Activated CD4-positive, alpha-beta T cell treated with anti-CD3 and anti-CD28 coated beads, Interleukin-2, amount 10 ng/mL, durations not matched to agents 24 days and 14 days (primary cell): Measurements from ENCODE around the gene CLTCL1. TPM values are rescaled to one million over a fixed set of nuclear protein-coding genes. Genes with fewer than 3 reads are reported as not detected.

Source experiments
- total RNA-seq: library from RNA; stranded (reverse); gene quantifications from 2 replicates; pipeline ENCODE4 v1.2.3, GENCODE V29; 2022

Gene CLTCL1
- total RNA-seq, 1 donor from 2014 or later: 1.3 TPM

Other genes with a start within 250 kb of the CLTCL1 start
- gene DGCR2, start 169.3 kb downstream of the CLTCL1 start, total RNA-seq: 23.8 and 25.5 TPM in 2 replicates
- gene TSSK2, start 160.4 kb downstream of the CLTCL1 start, total RNA-seq: not detected in 2 replicates
- gene ESS2, start 147.1 kb downstream of the CLTCL1 start, total RNA-seq: 17.6 and 19.1 TPM in 2 replicates
- not detected in 2 replicates for gene GSC2, start 141.4 kb downstream of the CLTCL1 start, total RNA-seq
- 39.4 and 41.2 TPM in 2 replicates for gene SLC25A1, start 113.0 kb downstream of the CLTCL1 start, total RNA-seq
- 42.6 and 45.0 TPM in 2 replicates for gene HIRA, start 140.0 kb upstream of the CLTCL1 start, total RNA-seq
- 35.2 and 37.6 TPM in 2 replicates for gene MRPL40, start 140.8 kb upstream of the CLTCL1 start, total RNA-seq
- 25.7 and 28.5 TPM in 2 replicates for gene C22orf39, start 156.0 kb upstream of the CLTCL1 start, total RNA-seq
- 96.2 and 99.9 TPM in 2 replicates for gene UFD1, start 187.5 kb upstream of the CLTCL1 start, total RNA-seq
- 121 and 123 TPM in 2 replicates for gene CDC45, start 188.2 kb upstream of the CLTCL1 start, total RNA-seq
- gene CLDN5, start 232.7 kb upstream of the CLTCL1 start, total RNA-seq: 0.44 and 0.71 TPM in 2 replicates